Prostate gland (tissue), 2 donors: ENCODE data around the gene SPIRE2. TPM values are rescaled to one million over a fixed set of nuclear protein-coding genes. Genes with fewer than 3 reads are reported as not detected.

Source experiments
- DNase-seq: peaks from one replicate; pipeline ENCODE4 v3.0.0-alpha.2; 2019; ENCODE audit warnings: low spot score
- H3K27ac ChIP-seq, 2 donors: fragments of 200-600 bp; sonication (generic); 2 replicates each; pipeline ENCODE4 v1.5.1; 2017 to 2019
- H3K27me3 ChIP-seq: fragments of 200-600 bp; sonication (generic); replicated peaks from 2 replicates; pipeline ENCODE4 v1.5.1; 2019; ENCODE audit not compliant: insufficient read depth
- H3K36me3 ChIP-seq, 2 donors: fragments of 200-600 bp; sonication (generic); 1 replicate in 1 of 2; 2 replicates in 1 of 2; pipeline versions ENCODE4 v1.5.1 to v1.8.1; 2017 to 2019
- H3K4me1 ChIP-seq: fragments of 200-600 bp; sonication (generic); replicated peaks from 2 replicates; pipeline ENCODE4 v1.5.1; 2019
- H3K4me3 ChIP-seq, 2 donors: fragments of 200-600 bp; sonication (generic); 2 replicates each; pipeline ENCODE4 v1.5.1; 2017 to 2019
- H3K9me3 ChIP-seq: fragments of 200-600 bp; sonication (generic); 2 replicates; pipeline ENCODE4 v1.5.1; 2017
- CTCF ChIP-seq, 4 experiments: fragments of 200-600 bp in 2 of 4; fragments of 450-650 bp in 2 of 4; sonication (generic) in 2 of 4; IDR thresholded peaks; 1 replicate in 3 of 4; 2 replicates in 1 of 4; pipeline ENCODE4 v1.5.1; 2016 to 2019; ENCODE audit warnings: antibody characterized with exemption in 4 of 4, mild to moderate bottlenecking in 2 of 4, moderate library complexity in 2 of 4
- POLR2A ChIP-seq: fragments of 450-650 bp; IDR thresholded peaks from one replicate; pipeline ENCODE4 v1.6.1; 2016; ENCODE audit warnings: antibody characterized with exemption, mild to moderate bottlenecking
- POLR2AphosphoS5 ChIP-seq: sonication (generic); formaldehyde crosslinking; IDR thresholded peaks from one replicate; pipeline ENCODE4 v1.6.1; 2017; ENCODE audit warnings: antibody characterized with exemption
- WGBS: methylation state at CpG from one replicate; pipeline ENCODE4 v1.1.5; 2018; 5-methylcytosine and 5-hydroxymethylcytosine counted together
- intact Hi-C: fragments of 100-400 bp; cut with DNase I; formaldehyde crosslinking; loops from one replicate; pipeline ENCODE4 v1.14.2; 2022
- total RNA-seq, 2 donors: library from RNA; depleted of rRNA; stranded (reverse); fragments of >200 nt; gene quantifications; one replicate each; pipeline ENCODE4 v1.1.0, GENCODE V29; 2016

The SPIRE2 gene
- total RNA-seq, 2 donors from 2014 or later = 13.7 to 15.5 TPM

GRCh38 chr16:89847051-89847939 lies 19.0 kb downstream of the SPIRE2 start:
- no peak for DNase-seq
- 55% methylated on average over 26 of the region's 26 CpGs for WGBS
- TF ChIP-seq POLR2A = no peak
- TF ChIP-seq CTCF (IDR thresholded peaks at IDR 0.05) = no peak
- TF ChIP-seq POLR2AphosphoS5 = no peak

GRCh38 chr16:89847940-89848297 lies 19.6 kb downstream of the SPIRE2 start:
- no peaks in the 10 kb centered on the region for H3K36me3 ChIP-seq
- intact Hi-C loops = no loop called here
- WGBS = 68% methylated on average over 14 of the region's 14 CpGs
- no peak for DNase-seq
- no peaks in the 10 kb centered on the region for H3K27me3 ChIP-seq
- H3K4me3 ChIP-seq = no peak overlapping the region
- no peaks in the 10 kb centered on the region for H3K9me3 ChIP-seq
- TF ChIP-seq POLR2A (no peak), POLR2AphosphoS5 (no peak), CTCF (IDR thresholded peaks at IDR 0.05) (no peak)
- H3K27ac ChIP-seq = no peak overlapping the region
- no peaks in the 10 kb centered on the region for H3K4me1 ChIP-seq

More at GRCh38 chr16:89847051-89847939, 19.0 kb downstream of the SPIRE2 start:
- H3K27ac ChIP-seq = no peak overlapping the region
- H3K27me3 ChIP-seq = no peaks in the 10 kb centered on the region
- H3K9me3 ChIP-seq = no peaks in the 10 kb centered on the region
- intact Hi-C loops = no loop called here
- no peak overlapping the region for H3K4me3 ChIP-seq
- H3K36me3 ChIP-seq = no peaks in the 10 kb centered on the region
- H3K4me1 ChIP-seq = no peaks in the 10 kb centered on the region

GRCh38 chr16:89848974-89849373 lies 20.7 kb downstream of the SPIRE2 start:
- no peak overlapping the region for H3K27ac ChIP-seq
- DNase-seq = no peak
- no peaks in the 10 kb centered on the region for H3K27me3 ChIP-seq
- 83% methylated on average over 11 of the region's 11 CpGs for WGBS
- TF ChIP-seq POLR2A = no peak
- TF ChIP-seq POLR2AphosphoS5 = no peak
- no peak for TF ChIP-seq CTCF (IDR thresholded peaks at IDR 0.05)
- no peaks in the 10 kb centered on the region for H3K9me3 ChIP-seq
- intact Hi-C loops = no loop called here
- H3K36me3 ChIP-seq = no peaks in the 10 kb centered on the region
- H3K4me3 ChIP-seq = no peak overlapping the region
- no peaks in the 10 kb centered on the region for H3K4me1 ChIP-seq

GRCh38 chr16:89853306-89853993 lies 25.2 kb downstream of the SPIRE2 start:
- Histone ChIP-seq H3K27ac (no peak overlapping the region), H3K4me1 (no peaks in the 10 kb centered on the region)
- no peak for TF ChIP-seq CTCF (IDR thresholded peaks at IDR 0.05)
- no peak for TF ChIP-seq POLR2AphosphoS5
- no peak for TF ChIP-seq POLR2A

More at GRCh38 chr16:89853306-89853993, 25.2 kb downstream of the SPIRE2 start:
- H3K27me3 ChIP-seq = no peaks in the 10 kb centered on the region
- H3K9me3 ChIP-seq = no peaks in the 10 kb centered on the region
- 86% methylated on average over 21 of the region's 21 CpGs for WGBS
- no peak for DNase-seq
- H3K36me3 ChIP-seq = no peaks in the 10 kb centered on the region
- no peak overlapping the region for H3K4me3 ChIP-seq
- intact Hi-C loops = no loop called here
